Measurements from ENCODE around the gene PCSK6.
"Not testable (repeated sequence)": the region's sequence is repeated elsewhere in the genome, so short reads cannot be mapped to it uniquely, and the experiment has no call there.

PCSK6 gene

GRCh38 chr15:101402883-101403282 lies 86.6 kb downstream of the PCSK6 start:
- DNase-seq; intact Hi-C loops (cut with DNase I): not testable (repeated sequence)

- intact Hi-C loops (cut with DNase I), result no loop called here
- DNase-seq, result no peak
Measured at GRCh38 chr15:101401286-101401685, 88.2 kb downstream of the PCSK6 start.

- no peak for DNase-seq
- intact Hi-C loops (cut with DNase I), result no loop called here
Measured at GRCh38 chr15:101399431-101399830, 90.1 kb downstream of the PCSK6 start.

- intact Hi-C loops (cut with DNase I), result no loop called here
Measured at GRCh38 chr15:101398247-101398646, 91.3 kb downstream of the PCSK6 start.

GRCh38 chr15:101397521-101398003 lies 91.9 kb downstream of the PCSK6 start:
- intact Hi-C loops (cut with DNase I), result no loop called here
- DNase-seq, result peak in 1 of 42 donors; percentile 6

More at GRCh38 chr15:101398247-101398646, 91.3 kb downstream of the PCSK6 start:
- DNase-seq, result peak in 1 of 42 donors; percentile 10

- DNase-seq, result peak in 3 of 42 donors; percentile 5 to 24 (median 9)
- intact Hi-C loops (cut with DNase I), result no loop called here
Measured at GRCh38 chr15:101396484-101397261, 92.8 kb downstream of the PCSK6 start.

- peak in 3 of 42 donors; percentile 4 to 14 (median 12) for DNase-seq
- intact Hi-C loops (cut with DNase I), result no loop called here
Measured at GRCh38 chr15:101394654-101395053, 94.9 kb downstream of the PCSK6 start.

- DNase-seq, result peak in 4 of 42 donors; percentile 2 to 25 (median 6)
- intact Hi-C loops (cut with DNase I), result no loop called here
Measured at GRCh38 chr15:101394056-101394630, 95.4 kb downstream of the PCSK6 start.

GRCh38 chr15:101393172-101393571 lies 96.3 kb downstream of the PCSK6 start:
- intact Hi-C loops (cut with DNase I), result no loop called here
- peak in 4 of 42 donors; percentile 1 to 13 (median 10) for DNase-seq

- intact Hi-C loops (cut with DNase I), result no loop called here
- DNase-seq, result peak in 1 of 42 donors; percentile 24
Measured at GRCh38 chr15:101391981-101392640, 97.4 kb downstream of the PCSK6 start.

- DNase-seq, result peak in 1 of 42 donors; percentile 5
- intact Hi-C loops (cut with DNase I), result no loop called here
Measured at GRCh38 chr15:101391431-101391830, 98.1 kb downstream of the PCSK6 start.

- DNase-seq, result peak in 2 of 42 donors; percentile 4 to 22
- intact Hi-C loops (cut with DNase I), result no loop called here
Measured at GRCh38 chr15:101390462-101390861, 99.0 kb downstream of the PCSK6 start.

GRCh38 chr15:101390060-101390459 lies 99.4 kb downstream of the PCSK6 start:
- intact Hi-C loops (cut with DNase I), result no loop called here
- DNase-seq, result peak in 2 of 42 donors; percentile 5 to 10

GRCh38 chr15:101389362-101389761 lies 100.1 kb downstream of the PCSK6 start:
- peak in 2 of 42 donors; percentile 3 to 22 for DNase-seq
- intact Hi-C loops (cut with DNase I), result no loop called here

- DNase-seq, result no peak
- intact Hi-C loops (cut with DNase I), result no loop called here
Measured at GRCh38 chr15:101388046-101388445, 101.5 kb downstream of the PCSK6 start.

GRCh38 chr15:101387574-101387973 lies 101.9 kb downstream of the PCSK6 start:
- intact Hi-C loops (cut with DNase I), result no loop called here
- DNase-seq, result no peak

GRCh38 chr15:101386967-101387366 lies 102.5 kb downstream of the PCSK6 start:
- intact Hi-C loops (cut with DNase I), result no loop called here
- DNase-seq, result no peak

- DNase-seq, result no peak
- intact Hi-C loops (cut with DNase I), result no loop called here
Measured at GRCh38 chr15:101386006-101386405, 103.5 kb downstream of the PCSK6 start.

GRCh38 chr15:101384276-101384675 lies 105.2 kb downstream of the PCSK6 start:
- intact Hi-C loops (cut with DNase I), result no loop called here
- DNase-seq, result no peak

GRCh38 chr15:101382544-101382943 lies 107.0 kb downstream of the PCSK6 start:
- DNase-seq, result no peak

More at GRCh38 chr15:101382544-101382943, 107.0 kb downstream of the PCSK6 start:
- intact Hi-C loops (cut with DNase I), result no loop called here
